GM12878 (cell line): Measurements from ENCODE around the gene AMH.

Experiments
- BCL11A ChIP-seq: IDR thresholded peaks from 2 replicates; pipeline ENCODE4 v1.6.1; 2011; ENCODE audit warnings: low read depth, low read length
- CBFB ChIP-seq: IDR thresholded peaks from 2 replicates; pipeline ENCODE4 v1.6.1; 2016; ENCODE audit warnings: antibody characterized with exemption, low read depth
- CTCF ChIP-seq, 3 experiments: IDR thresholded peaks in 2 of 3; conservative IDR thresholded peaks in 1 of 3; 2 replicates each; pipeline ENCODE4 v1.5.1; 2011; ENCODE audit warnings: low read depth in 3 of 3, low read length in 3 of 3, mild to moderate bottlenecking in 3 of 3, control low read depth in 2 of 3, moderate library complexity in 2 of 3, inconsistent platforms in 1 of 3, mixed read lengths in 1 of 3; ENCODE audit not compliant: control insufficient read depth in 2 of 3, insufficient read depth in 1 of 3; ENCODE audit errors: extremely low read depth in 1 of 3
- EZH2 ChIP-seq: IDR thresholded peaks from 2 replicates; pipeline ENCODE4 v1.6.1; 2012; ENCODE audit warnings: low read depth, mild to moderate bottlenecking, control low read depth, inconsistent platforms, low read length, borderline replicate concordance; ENCODE audit not compliant: control insufficient read depth
- FOS ChIP-seq: IDR thresholded peaks from 3 replicates; pipeline ENCODE4 v1.6.1; 2011; ENCODE audit warnings: borderline replicate concordance; ENCODE audit not compliant: insufficient read length; ENCODE audit errors: extremely low read depth
- FOXM1 ChIP-seq: IDR thresholded peaks from 2 replicates; pipeline ENCODE4 v1.6.1; 2012; ENCODE audit warnings: low read depth, mild to moderate bottlenecking, inconsistent platforms, low read length, moderate library complexity
- GABPA ChIP-seq: IDR thresholded peaks from 2 replicates; pipeline ENCODE4 v1.6.1; 2014; ENCODE audit warnings: antibody characterized with exemption, low read depth, mild to moderate bottlenecking, inconsistent platforms
- MAX ChIP-seq: IDR thresholded peaks from 2 replicates; pipeline ENCODE4 v1.6.1; 2012; ENCODE audit warnings: low read depth, low read length, improper control_type of control experiment
- MXI1 ChIP-seq: fragments of 150-350 bp; IDR thresholded peaks from 2 replicates; pipeline ENCODE4 v1.6.1; 2011; ENCODE audit warnings: low read depth, mild to moderate bottlenecking, inconsistent platforms, low read length, improper control_type of control experiment
- MYB ChIP-seq: fragments of 150-350 bp; IDR thresholded peaks from 2 replicates; pipeline ENCODE4 v1.6.1; 2014; ENCODE audit warnings: mild to moderate bottlenecking, low read depth, low read length, borderline replicate concordance
- PBX3 ChIP-seq: IDR thresholded peaks from 2 replicates; pipeline ENCODE4 v1.6.1; 2011; ENCODE audit warnings: mild to moderate bottlenecking, low read depth, low read length, moderate library complexity; ENCODE audit not compliant: insufficient replicate concordance
- POLR2A ChIP-seq: IDR thresholded peaks from 2 replicates; pipeline ENCODE4 v1.6.1; 2011; ENCODE audit warnings: low read depth, mild to moderate bottlenecking, low read length
- RAD21 ChIP-seq: IDR thresholded peaks from 2 replicates; pipeline ENCODE4 v1.6.1; 2011; ENCODE audit warnings: mild to moderate bottlenecking, low read depth, low read length, moderate library complexity; ENCODE audit not compliant: insufficient read depth
- ZNF274 ChIP-seq: IDR thresholded peaks from one replicate; pipeline ENCODE4 v1.8.0; 2011; ENCODE audit not compliant: insufficient read length, insufficient read depth

DNA sequence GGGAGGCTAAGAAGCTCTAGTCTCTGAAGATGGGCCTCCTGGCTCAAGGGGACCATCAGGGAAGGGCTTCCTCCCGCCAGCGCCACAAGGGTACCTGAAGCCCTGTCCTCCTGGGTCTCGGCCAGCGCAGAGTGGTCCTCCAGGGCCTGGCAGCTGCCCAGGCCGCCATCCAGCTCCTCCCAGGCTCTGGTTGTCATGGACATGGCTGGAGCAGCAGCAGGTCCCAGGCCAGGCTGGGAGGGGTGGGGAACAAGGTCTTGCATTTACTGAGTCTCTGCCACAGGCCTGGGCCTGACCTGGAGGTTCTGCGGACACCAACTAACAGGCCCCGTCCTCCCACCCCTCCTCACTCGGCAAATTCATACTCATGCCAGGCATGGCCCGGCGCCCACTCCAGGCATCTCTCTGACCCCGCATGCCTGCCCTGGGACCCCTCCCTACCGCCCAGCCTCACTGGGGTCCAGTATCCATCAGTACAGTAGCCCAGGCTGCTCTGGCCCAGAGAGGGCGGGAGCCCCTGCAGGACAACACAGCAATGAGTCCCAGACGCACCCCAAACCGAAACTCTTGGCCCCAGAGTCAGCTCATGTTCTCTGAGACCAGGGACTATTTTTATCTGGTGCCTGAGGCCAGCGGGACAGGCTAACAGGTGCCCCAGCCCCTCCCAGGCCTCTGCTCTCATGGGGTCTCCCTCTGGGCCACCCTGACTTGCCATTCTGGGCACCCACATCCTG lies 6.2 kb downstream of the AMH start:
- TF ChIP-seq EZH2 (no peak), CTCF (IDR thresholded peaks at IDR 0.05 in 2 of 3, conservative IDR thresholded peaks at IDR 0.05 in 1 of 3; ENCODE audit: control insufficient read depth in 2 of 3, extremely low read depth in 1 of 3, insufficient read depth in 1 of 3, low read depth in 3 of 3, low read length in 3 of 3) (no peak), ZNF274 (no peak), POLR2A (no peak), RAD21 (no peak), MXI1 (no peak), PBX3 (no peak), CBFB (no peak), MYB (no peak), FOS (no peak), GABPA (no peak), MAX (no peak), BCL11A (no peak), FOXM1 (no peak)
